ENCODE measurements around the gene RASA3. TPM values are rescaled to one million over a fixed set of nuclear protein-coding genes. Genes with fewer than 3 reads are reported as not detected.

Gene RASA3
- total and polyA plus RNA-seq, 9 of the 15 experiments (the other 6 are each of a cell fraction or from before 2014, with no cell fraction given), result 0.72 to 25.3 (median 14.4) TPM

GRCh38 chr13:114018461-114019055 is 113.9 kb downstream of the RASA3 start:
- peaks cover 2 to 56% of the 10 kb centered on the region in 2 experiments; a peak in 3 of 5 replicates for H3K4me1 ChIP-seq (replicated peaks in 1 of 2; ENCODE audit: control insufficient read depth in 2 of 2, insufficient read depth in 2 of 2, low read length in 2 of 2)
- FAIRE-seq, result no peak

More at GRCh38 chr13:114018461-114019055, 113.9 kb downstream of the RASA3 start:
- TF ChIP-seq POLR2G (IDR thresholded peaks at IDR 0.05; ENCODE audit: low read depth, low read length) (peak; percentile 22; the same call in 1 of the 2 replicates), ARNT (IDR thresholded peaks at IDR 0.05) (no peak), GTF2B (IDR thresholded peaks at IDR 0.05; ENCODE audit: extremely low read depth, insufficient read length) (no peak), ZBTB8A (IDR thresholded peaks at IDR 0.05; ENCODE audit: partially characterized antibody) (no peak), ESRRB (CRISPR knock-in tag; IDR thresholded peaks at IDR 0.05; ENCODE audit: borderline replicate concordance) (no peak), ARID2 (IDR thresholded peaks at IDR 0.05) (no peak), GTF2F1 (IDR thresholded peaks at IDR 0.05; ENCODE audit: low read depth, low read length) (no peak)
- no peak overlapping the region for H2AFZ ChIP-seq (ENCODE audit: low read depth, low read length)
- CTCF ChIA-PET (ENCODE audit: low intra/inter-chr PET ratio), result no interaction called here
- no peaks in the 10 kb centered on the region for H3K27me3 ChIP-seq (ENCODE audit: control insufficient read depth in 2 of 2, insufficient read depth in 2 of 2, low read length in 2 of 2)
- no peaks in the 10 kb centered on the region for H4K20me1 ChIP-seq (replicated peaks; ENCODE audit: control insufficient read depth, insufficient read depth, low read length)
- no peaks in the 10 kb centered on the region for H3K9me3 ChIP-seq (replicated peaks; ENCODE audit: control insufficient read depth, insufficient read depth, low read depth, low read length)
- peaks cover 36% of the 10 kb centered on the region; the same call in 2 of the 3 replicates for H3K36me3 ChIP-seq (ENCODE audit: control insufficient read depth, insufficient read depth, low read length)
- DNase-seq (ENCODE audit: extremely low read depth in 1 of 4, low spot score in 3 of 4) (no peak), ATAC-seq (no peak)
- POLR2A ChIA-PET, result interaction anchor here (0.6 kb wide), 1 partner anchor 19 kb away, joined by 3 read pairs; no protein-coding TSS in a partner anchor
- H3K9me1 ChIP-seq (ENCODE audit: control insufficient read depth, insufficient read depth, low read length), result no peaks in the 10 kb centered on the region
- 88% methylated on average over 8 of the region's 20 CpGs for WGBS (ENCODE audit: insufficient coverage, low coverage, missing lambda C conversion rate)
- H3K4me3 ChIP-seq, result no peak overlapping the region
- in situ Hi-C loops (cut with MboI) (no loop called here), intact Hi-C loops (cut with micrococcal nuclease) (no loop called here)
- peak overlapping the region in 1 of 2 experiments; percentile 61; a peak in 1 of 4 replicates for H3K9ac ChIP-seq (ENCODE audit: insufficient read depth in 1 of 2, low read depth in 2 of 2, low read length in 2 of 2)
- no peak overlapping the region for H3K27ac ChIP-seq (ENCODE audit: extremely low read depth, low read depth, low read length)
- H3K4me2 ChIP-seq (ENCODE audit: insufficient read depth, low read length), result no peak overlapping the region; the same call in 1 of the 2 replicates
- no TSS peak for BruUV-seq (replicated peaks)
- no peaks in the 10 kb centered on the region for H3K79me2 ChIP-seq (ENCODE audit: control insufficient read depth, insufficient read depth, low read length)

All from K562 (cell line).